ENCODE results near the gene TIMM17A. TPM values are rescaled to one million over a fixed set of nuclear protein-coding genes. Genes with fewer than 3 reads are reported as not detected.

TIMM17A gene
- total and polyA plus RNA-seq, 2 of the 8 experiments (the other 6 are each of a cell fraction or from before 2014, with no cell fraction given): 30.3 to 57.1 TPM

DNA sequence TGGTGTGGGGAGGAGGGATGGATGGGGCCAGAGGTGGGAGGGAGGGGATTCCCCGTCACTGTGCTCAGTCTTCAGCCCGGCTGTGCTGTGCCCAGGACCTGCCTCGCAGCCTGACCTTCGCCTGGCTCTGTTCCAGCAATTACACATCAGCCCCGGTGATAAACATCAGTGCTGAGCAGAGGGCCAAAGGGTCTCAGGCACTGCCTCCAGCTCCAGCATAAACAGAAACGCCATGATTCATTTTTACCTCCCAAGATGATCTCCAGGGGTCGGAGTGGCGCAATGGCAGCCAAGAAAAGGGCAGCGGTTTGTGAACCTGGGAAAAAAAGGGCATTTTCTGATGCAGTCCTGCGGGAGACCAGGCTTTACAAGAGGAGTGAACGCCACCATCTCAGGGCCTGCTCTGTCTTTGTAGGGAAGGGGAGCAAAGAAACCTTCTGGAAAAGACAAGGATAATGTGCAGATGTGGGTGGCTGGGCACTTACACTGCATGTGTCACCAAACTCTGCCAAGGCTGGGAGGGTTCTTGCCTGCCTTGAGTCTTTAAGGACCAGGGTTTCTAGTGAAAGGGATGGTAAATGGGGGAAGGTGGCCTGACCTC, 38.6 kb upstream of the TIMM17A start:
- no peaks in the 10 kb centered on the region for H3K23me2 ChIP-seq (ENCODE audit: low read depth, low read length)
- H2BK120ac ChIP-seq (replicated peaks; ENCODE audit: low read depth, low read length): no peak overlapping the region
- TF ChIP-seq ASH2L (IDR thresholded peaks at IDR 0.05; ENCODE audit: low read length): no peak
- TF ChIP-seq NRF1 (IDR thresholded peaks at IDR 0.05; ENCODE audit: low read depth, low read length): no peak
- TF ChIP-seq GTF2F1 (IDR thresholded peaks at IDR 0.05; ENCODE audit: borderline replicate concordance, low read depth, low read length): no peak
- no peak for TF ChIP-seq SUZ12 (IDR thresholded peaks at IDR 0.05; ENCODE audit: low read length)
- TF ChIP-seq TAF1 (IDR thresholded peaks at IDR 0.05; ENCODE audit: low read depth, low read length): no peak
- TF ChIP-seq PHF8 (conservative IDR thresholded peaks at IDR 0.05; ENCODE audit: low read depth, low read length): no peak
- TF ChIP-seq SP2 (IDR thresholded peaks at IDR 0.05; ENCODE audit: low read length): no peak
- no peak for TF ChIP-seq RAD21 (IDR thresholded peaks at IDR 0.05 in 1 of 2, conservative IDR thresholded peaks at IDR 0.05 in 1 of 2; ENCODE audit: low read depth in 2 of 2, low read length in 2 of 2)
- TF ChIP-seq RBBP5 (IDR thresholded peaks at IDR 0.05; ENCODE audit: borderline replicate concordance, low read depth, low read length): no peak
- no peak for TF ChIP-seq YY1 (IDR thresholded peaks at IDR 0.05; ENCODE audit: low read depth, low read length)
- TF ChIP-seq CEBPB (IDR thresholded peaks at IDR 0.05; ENCODE audit: low read depth, low read length): no peak
- TF ChIP-seq RXRA (IDR thresholded peaks at IDR 0.05; ENCODE audit: insufficient read depth, low read depth, low read length): no peak
- H4K5ac ChIP-seq (ENCODE audit: insufficient read length, low read depth, low read length): no peak overlapping the region
- H3K79me1 ChIP-seq (ENCODE audit: low read depth, low read length): no peaks in the 10 kb centered on the region
- H3K23ac ChIP-seq (ENCODE audit: insufficient read length): no peak overlapping the region
- no peak overlapping the region for H3K18ac ChIP-seq (ENCODE audit: extremely low read depth, low read length)
- H3K9me3 ChIP-seq (ENCODE audit: insufficient read depth in 2 of 2, low read depth in 1 of 2, low read length in 1 of 2): no peaks in the 10 kb centered on the region
- no peak overlapping the region for H2BK12ac ChIP-seq (ENCODE audit: low read depth, low read length)
- no peak overlapping the region for H3K9ac ChIP-seq (replicated peaks in 1 of 4; ENCODE audit: extremely low read depth in 1 of 4, low read depth in 3 of 4, low read length in 3 of 4)
- H3K79me2 ChIP-seq (ENCODE audit: control insufficient read depth in 1 of 2, insufficient read depth in 2 of 2, low read length in 2 of 2): no peaks in the 10 kb centered on the region
- H3K56ac ChIP-seq (replicated peaks; ENCODE audit: insufficient read length, low read depth, low read length): no peak overlapping the region
- H3K4me1 ChIP-seq (replicated peaks in 1 of 4; ENCODE audit: control insufficient read depth in 3 of 4, insufficient read depth in 4 of 4, low read length in 3 of 4): peaks cover 0 to 3% (median 1%) of the 10 kb centered on the region in 4 experiments; a peak in 5 of 7 replicates
- H2AFZ ChIP-seq (ENCODE audit: low read length): no peak overlapping the region
- no peak overlapping the region for H4K8ac ChIP-seq (ENCODE audit: extremely low read depth, insufficient read depth, low read length)
- H2AK5ac ChIP-seq (ENCODE audit: low read depth, low read length): no peak overlapping the region
- no peak overlapping the region for H3K4me2 ChIP-seq (ENCODE audit: insufficient read depth in 1 of 2, low read depth in 2 of 2, low read length in 2 of 2)
- ChIA-PET POLR2A (ENCODE audit: partially characterized antibody) (interaction anchor here (1.2 to 1.9 kb wide), 3 partner anchors 19 to 94 kb away, joined by 3 to 5 read pairs (median 3); partner anchors contain the start of gene ELF3), CTCF (ENCODE audit: partially characterized antibody) (interaction anchor here (0.7 to 4.0 kb wide), 8 partner anchors 9 to 92 kb away, joined by 3 to 22 read pairs (median 4); partner anchors contain the start of gene LMOD1)
- H4K91ac ChIP-seq (replicated peaks; ENCODE audit: insufficient read length, low read length): no peak overlapping the region
- H2BK5ac ChIP-seq (ENCODE audit: low read depth, low read length): no peak overlapping the region
- H3K4me3 ChIP-seq (ENCODE audit: extremely low read depth in 1 of 4, insufficient read depth in 2 of 4, low read depth in 3 of 4, low read length in 4 of 4): no peak overlapping the region
- no peak overlapping the region for H3K27ac ChIP-seq (ENCODE audit: low read depth, low read length)
- no peaks in the 10 kb centered on the region for H4K20me1 ChIP-seq (replicated peaks in 1 of 2; ENCODE audit: control insufficient read depth in 1 of 2, insufficient read depth in 2 of 2, low read length in 2 of 2)
- H2BK20ac ChIP-seq (ENCODE audit: low read length): no peak overlapping the region
- FAIRE-seq (no peak), DNase-seq (ENCODE audit: low read depth in 1 of 2, low spot score in 2 of 2) (no peak)
- H3K27me3 ChIP-seq (replicated peaks in 1 of 4; ENCODE audit: control insufficient read depth in 3 of 4, extremely low read depth in 1 of 4, insufficient read depth in 3 of 4, low read length in 3 of 4): no peaks in the 10 kb centered on the region
- H2BK15ac ChIP-seq (ENCODE audit: low read length): no peak overlapping the region
- no peaks in the 10 kb centered on the region for H3K36me3 ChIP-seq (ENCODE audit: control insufficient read depth in 2 of 4, insufficient read depth in 4 of 4, low read length in 3 of 4)
- no peak overlapping the region for H3K14ac ChIP-seq (ENCODE audit: insufficient read length)
- H3K4ac ChIP-seq (replicated peaks; ENCODE audit: insufficient read length, low read depth, low read length): no peak overlapping the region
- 90% methylated on average over 10 of the region's 11 CpGs; no CpG with 5 or more reads in 1 of the 2 experiments for WGBS, 2 experiments (ENCODE audit: extremely low coverage in 1 of 2, insufficient coverage in 1 of 2, insufficient read length in 1 of 2, insufficient replicate concordance in 2 of 2, low coverage in 1 of 2, low lambda C conversion rate in 2 of 2, missing lambda C conversion rate in 1 of 2)
